Measurements from ENCODE around the gene LRRC53. TPM values are rescaled to one million over a fixed set of nuclear protein-coding genes. Genes with fewer than 3 reads are reported as not detected.

Gene LRRC53
- polyA plus RNA-seq, 1 of the 3 experiments (the other 2 are of a cell fraction) = not detected

DNA sequence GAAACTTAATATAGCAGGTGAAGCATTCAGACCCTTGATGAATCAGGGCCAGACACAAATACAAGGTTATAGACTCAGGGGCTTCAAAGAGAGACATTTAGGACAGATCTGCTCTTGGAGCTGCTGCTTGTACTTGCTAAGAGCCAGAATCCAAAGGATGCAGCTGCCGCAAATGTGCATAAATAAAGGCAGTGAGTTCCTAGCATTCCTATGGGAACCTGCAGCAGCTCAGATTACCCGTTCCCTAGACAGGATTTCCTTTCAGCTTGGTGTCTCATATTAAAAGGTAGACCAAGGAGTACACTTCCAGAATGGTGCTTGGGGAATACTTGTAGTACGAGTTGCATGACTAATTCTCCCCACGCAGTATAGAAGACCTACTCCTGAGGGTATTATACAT, 9.7 kb upstream of the LRRC53 start:
- Histone ChIP-seq H3K27ac (ENCODE audit: low read depth in 2 of 2, low read length in 1 of 2) (no peak overlapping the region), H3K9me2 (no peaks in the 10 kb centered on the region), H4K20me1 (ENCODE audit: insufficient read depth) (no peaks in the 10 kb centered on the region), H3K9ac (no peak overlapping the region), H3K4me3 (ENCODE audit: low read depth in 2 of 2, low read length in 1 of 2) (no peak overlapping the region), H3K79me2 (ENCODE audit: insufficient read depth) (no peaks in the 10 kb centered on the region), H3K4me1 (ENCODE audit: control insufficient read depth in 1 of 2, insufficient read depth in 2 of 2, low read depth in 1 of 2, low read length in 1 of 2) (no peaks in the 10 kb centered on the region), H2AFZ (ENCODE audit: low read depth) (no peak overlapping the region), H3K27me3 (ENCODE audit: insufficient read depth) (no peaks in the 10 kb centered on the region), H3K4me2 (no peak overlapping the region), H3F3A (replicated peaks; ENCODE audit: insufficient read depth) (no peaks in the 10 kb centered on the region), H3K9me3 (no peaks in the 10 kb centered on the region), H3K36me3 (replicated peaks in 1 of 2; ENCODE audit: control insufficient read depth in 1 of 2, insufficient read depth in 2 of 2, low read length in 1 of 2) (no peaks in the 10 kb centered on the region)
- no peak for TF ChIP-seq TEAD4 (IDR thresholded peaks at IDR 0.05; ENCODE audit: borderline replicate concordance, insufficient read depth)
- no peak for TF ChIP-seq EZH2phosphoT487 (IDR thresholded peaks at IDR 0.05; ENCODE audit: borderline replicate concordance, low read depth)
- TF ChIP-seq, protein P1, sequence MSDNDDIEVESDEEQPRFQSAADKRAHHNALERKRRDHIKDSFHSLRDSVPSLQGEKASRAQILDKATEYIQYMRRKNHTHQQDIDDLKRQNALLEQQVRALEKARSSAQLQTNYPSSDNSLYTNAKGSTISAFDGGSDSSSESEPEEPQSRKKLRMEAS (IDR thresholded peaks at IDR 0.05; ENCODE audit: low read depth) = no peak
- TF ChIP-seq SMC3 (IDR thresholded peaks at IDR 0.05; ENCODE audit: low read depth, low read length) = no peak
- no peak for TF ChIP-seq EP300 (IDR thresholded peaks at IDR 0.05; ENCODE audit: borderline replicate concordance in 1 of 2, low read depth in 1 of 2, low read length in 1 of 2)
- TF ChIP-seq CHD2 (IDR thresholded peaks at IDR 0.05; ENCODE audit: low read length, partially characterized antibody) = no peak
- TF ChIP-seq, protein P2, sequence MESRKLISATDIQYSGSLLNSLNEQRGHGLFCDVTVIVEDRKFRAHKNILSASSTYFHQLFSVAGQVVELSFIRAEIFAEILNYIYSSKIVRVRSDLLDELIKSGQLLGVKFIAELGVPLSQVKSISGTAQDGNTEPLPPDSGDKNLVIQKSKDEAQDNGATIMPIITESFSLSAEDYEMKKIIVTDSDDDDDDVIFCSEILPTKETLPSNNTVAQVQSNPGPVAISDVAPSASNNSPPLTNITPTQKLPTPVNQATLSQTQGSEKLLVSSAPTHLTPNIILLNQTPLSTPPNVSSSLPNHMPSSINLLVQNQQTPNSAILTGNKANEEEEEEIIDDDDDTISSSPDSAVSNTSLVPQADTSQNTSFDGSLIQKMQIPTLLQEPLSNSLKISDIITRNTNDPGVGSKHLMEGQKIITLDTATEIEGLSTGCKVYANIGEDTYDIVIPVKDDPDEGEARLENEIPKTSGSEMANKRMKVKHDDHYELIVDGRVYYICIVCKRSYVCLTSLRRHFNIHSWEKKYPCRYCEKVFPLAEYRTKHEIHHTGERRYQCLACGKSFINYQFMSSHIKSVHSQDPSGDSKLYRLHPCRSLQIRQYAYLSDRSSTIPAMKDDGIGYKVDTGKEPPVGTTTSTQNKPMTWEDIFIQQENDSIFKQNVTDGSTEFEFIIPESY (IDR thresholded peaks at IDR 0.05; ENCODE audit: borderline replicate concordance, low read depth) = no peak
- TF ChIP-seq RFX5 (IDR thresholded peaks at IDR 0.05; ENCODE audit: low read length) = no peak
- no peak for TF ChIP-seq RCOR1 (IDR thresholded peaks at IDR 0.05; ENCODE audit: low read length)
- TF ChIP-seq, protein P3, sequence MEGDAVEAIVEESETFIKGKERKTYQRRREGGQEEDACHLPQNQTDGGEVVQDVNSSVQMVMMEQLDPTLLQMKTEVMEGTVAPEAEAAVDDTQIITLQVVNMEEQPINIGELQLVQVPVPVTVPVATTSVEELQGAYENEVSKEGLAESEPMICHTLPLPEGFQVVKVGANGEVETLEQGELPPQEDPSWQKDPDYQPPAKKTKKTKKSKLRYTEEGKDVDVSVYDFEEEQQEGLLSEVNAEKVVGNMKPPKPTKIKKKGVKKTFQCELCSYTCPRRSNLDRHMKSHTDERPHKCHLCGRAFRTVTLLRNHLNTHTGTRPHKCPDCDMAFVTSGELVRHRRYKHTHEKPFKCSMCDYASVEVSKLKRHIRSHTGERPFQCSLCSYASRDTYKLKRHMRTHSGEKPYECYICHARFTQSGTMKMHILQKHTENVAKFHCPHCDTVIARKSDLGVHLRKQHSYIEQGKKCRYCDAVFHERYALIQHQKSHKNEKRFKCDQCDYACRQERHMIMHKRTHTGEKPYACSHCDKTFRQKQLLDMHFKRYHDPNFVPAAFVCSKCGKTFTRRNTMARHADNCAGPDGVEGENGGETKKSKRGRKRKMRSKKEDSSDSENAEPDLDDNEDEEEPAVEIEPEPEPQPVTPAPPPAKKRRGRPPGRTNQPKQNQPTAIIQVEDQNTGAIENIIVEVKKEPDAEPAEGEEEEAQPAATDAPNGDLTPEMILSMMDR (IDR thresholded peaks at IDR 0.05) = no peak
- no peak for TF ChIP-seq RAD21 (IDR thresholded peaks at IDR 0.05; ENCODE audit: low read length)
- no peak for TF ChIP-seq ELF1 (IDR thresholded peaks at IDR 0.05)
- no peak for TF ChIP-seq TCF12 (IDR thresholded peaks at IDR 0.05)
- TF ChIP-seq, protein P4, sequence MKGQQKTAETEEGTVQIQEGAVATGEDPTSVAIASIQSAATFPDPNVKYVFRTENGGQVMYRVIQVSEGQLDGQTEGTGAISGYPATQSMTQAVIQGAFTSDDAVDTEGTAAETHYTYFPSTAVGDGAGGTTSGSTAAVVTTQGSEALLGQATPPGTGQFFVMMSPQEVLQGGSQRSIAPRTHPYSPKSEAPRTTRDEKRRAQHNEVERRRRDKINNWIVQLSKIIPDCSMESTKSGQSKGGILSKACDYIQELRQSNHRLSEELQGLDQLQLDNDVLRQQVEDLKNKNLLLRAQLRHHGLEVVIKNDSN (IDR thresholded peaks at IDR 0.05; ENCODE audit: borderline replicate concordance, low read depth) = no peak
- TF ChIP-seq GATA2 (CRISPR knock-in tag; IDR thresholded peaks at IDR 0.05) = no peak
- POLR2A ChIA-PET = interaction anchor here (0.6 kb wide), 1 partner anchor 1695 kb away, joined by 3 read pairs; no protein-coding TSS in a partner anchor
- 43% methylated on average over 4 of the region's 4 CpGs for WGBS (ENCODE audit: low lambda C conversion rate)
- CTCF ChIA-PET = no interaction called here
- no peak for DNase-seq
